ENCODE data around the gene ADSS1. TPM values are rescaled to one million over a fixed set of nuclear protein-coding genes. Genes with fewer than 3 reads are reported as not detected.

The ADSS1 gene
- total RNA-seq, 1 donor from 2014 or later = 5.5 TPM

DNA sequence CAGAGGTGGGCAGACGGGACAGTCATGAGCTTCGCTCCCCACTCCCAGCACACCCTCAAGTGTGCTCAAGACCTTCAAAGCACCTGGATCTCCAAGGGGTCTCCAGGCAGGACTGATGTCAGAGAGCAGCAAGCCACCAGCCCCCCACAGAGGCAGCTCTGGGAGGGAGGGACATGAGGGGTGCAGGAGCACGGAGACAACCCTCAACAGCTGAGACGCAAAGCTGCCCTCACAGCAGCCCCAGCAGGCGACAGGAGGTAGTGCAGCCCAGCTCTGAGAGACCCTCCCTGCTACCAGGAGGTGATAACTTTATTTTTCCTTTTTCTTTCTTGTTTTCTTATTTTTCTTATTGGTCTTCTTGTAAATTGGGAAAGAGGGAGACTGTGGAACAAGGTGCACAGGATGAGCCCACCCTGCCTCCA, 46.8 kb downstream of the ADSS1 start:
- intact Hi-C loops (cut with DNase I) = no loop called here
- DNase-seq (no peak), ATAC-seq (no peak)
- peaks cover 12% of the 10 kb centered on the region for H3K4me1 ChIP-seq
- no peaks in the 10 kb centered on the region for H3K9me3 ChIP-seq
- H3K4me3 ChIP-seq = no peak overlapping the region
- no peak overlapping the region for H3K27ac ChIP-seq
- peak; percentile 51 for TF ChIP-seq CTCF (IDR thresholded peaks at IDR 0.05)
- peaks cover 52% of the 10 kb centered on the region for H3K36me3 ChIP-seq
- no peaks in the 10 kb centered on the region for H3K27me3 ChIP-seq

DNA sequence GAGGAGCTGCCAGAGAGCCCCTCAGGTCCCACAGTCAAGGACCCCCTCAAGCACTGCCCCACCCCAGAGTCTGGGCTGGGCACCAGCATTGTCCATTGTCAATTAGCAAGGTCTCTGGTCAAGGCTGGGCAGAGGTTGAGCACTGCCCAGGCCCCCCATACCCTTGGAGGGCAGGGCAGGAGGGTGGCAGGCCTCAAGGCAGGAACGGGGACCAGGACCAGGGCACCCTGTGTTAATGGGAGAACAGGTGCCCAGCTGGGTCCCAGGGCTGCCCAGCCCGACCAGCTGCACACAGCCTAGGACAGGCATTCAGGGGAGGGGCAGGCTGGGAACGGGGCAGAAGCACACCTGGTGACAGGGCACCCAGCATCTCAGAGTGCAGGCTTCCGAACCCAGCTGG, 47.3 kb downstream of the ADSS1 start:
- no peaks in the 10 kb centered on the region for H3K27me3 ChIP-seq
- H3K27ac ChIP-seq = no peak overlapping the region
- peaks cover 53% of the 10 kb centered on the region for H3K36me3 ChIP-seq
- peaks cover 12% of the 10 kb centered on the region for H3K4me1 ChIP-seq
- no peak for TF ChIP-seq CTCF (IDR thresholded peaks at IDR 0.05)
- ATAC-seq = no peak
- intact Hi-C loops (cut with DNase I) = no loop called here
- H3K4me3 ChIP-seq = no peak overlapping the region
- no peaks in the 10 kb centered on the region for H3K9me3 ChIP-seq
- DNase-seq = no peak

DNA sequence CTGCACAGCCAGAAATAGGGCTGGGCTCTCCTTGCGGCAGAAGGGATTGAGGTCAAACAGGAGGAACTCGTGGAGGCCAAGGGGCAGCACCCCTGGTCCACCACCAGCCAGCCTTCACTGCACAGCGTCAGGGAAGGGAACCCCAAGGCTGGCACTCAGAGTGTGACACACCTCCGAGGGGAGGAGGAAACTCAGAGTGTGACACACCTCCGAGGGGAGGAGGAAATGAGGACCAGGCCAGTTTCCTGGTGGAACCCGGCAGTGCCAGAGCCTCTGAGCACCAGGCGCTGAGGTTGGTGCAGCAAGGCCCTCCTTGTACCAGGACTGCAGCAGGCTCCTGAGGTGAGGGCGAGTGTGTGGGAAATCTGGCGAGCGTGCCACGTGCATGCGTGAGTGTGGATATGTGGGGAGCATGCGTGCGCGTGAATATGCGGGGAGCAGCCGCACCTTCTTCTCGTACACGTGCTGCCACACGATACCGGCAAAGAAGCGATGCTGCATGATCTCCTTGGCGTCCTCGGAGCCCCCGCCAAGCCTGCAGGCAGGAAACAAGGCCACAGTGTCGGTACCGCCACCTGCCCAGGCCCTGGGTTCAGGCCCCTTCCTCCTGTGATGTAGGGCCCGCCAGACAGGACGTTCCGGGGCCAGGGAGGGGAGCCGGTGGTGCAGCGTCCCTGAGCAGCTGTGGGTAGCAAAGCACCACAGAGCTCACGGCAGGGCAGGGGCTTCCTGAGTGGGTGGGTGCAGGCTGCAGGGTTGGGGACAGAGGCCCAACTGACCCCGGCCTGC, 48.1 kb downstream of the ADSS1 start:
- Histone ChIP-seq H3K4me1 (peaks cover 12% of the 10 kb centered on the region), H3K36me3 (peaks cover 56% of the 10 kb centered on the region), H3K27me3 (no peaks in the 10 kb centered on the region), H3K27ac (no peak overlapping the region), H3K9me3 (no peaks in the 10 kb centered on the region), H3K4me3 (no peak overlapping the region)
- DNase-seq (no peak), ATAC-seq (no peak)
- intact Hi-C loops (cut with DNase I) = no loop called here
- TF ChIP-seq CTCF (IDR thresholded peaks at IDR 0.05) = no peak

DNA sequence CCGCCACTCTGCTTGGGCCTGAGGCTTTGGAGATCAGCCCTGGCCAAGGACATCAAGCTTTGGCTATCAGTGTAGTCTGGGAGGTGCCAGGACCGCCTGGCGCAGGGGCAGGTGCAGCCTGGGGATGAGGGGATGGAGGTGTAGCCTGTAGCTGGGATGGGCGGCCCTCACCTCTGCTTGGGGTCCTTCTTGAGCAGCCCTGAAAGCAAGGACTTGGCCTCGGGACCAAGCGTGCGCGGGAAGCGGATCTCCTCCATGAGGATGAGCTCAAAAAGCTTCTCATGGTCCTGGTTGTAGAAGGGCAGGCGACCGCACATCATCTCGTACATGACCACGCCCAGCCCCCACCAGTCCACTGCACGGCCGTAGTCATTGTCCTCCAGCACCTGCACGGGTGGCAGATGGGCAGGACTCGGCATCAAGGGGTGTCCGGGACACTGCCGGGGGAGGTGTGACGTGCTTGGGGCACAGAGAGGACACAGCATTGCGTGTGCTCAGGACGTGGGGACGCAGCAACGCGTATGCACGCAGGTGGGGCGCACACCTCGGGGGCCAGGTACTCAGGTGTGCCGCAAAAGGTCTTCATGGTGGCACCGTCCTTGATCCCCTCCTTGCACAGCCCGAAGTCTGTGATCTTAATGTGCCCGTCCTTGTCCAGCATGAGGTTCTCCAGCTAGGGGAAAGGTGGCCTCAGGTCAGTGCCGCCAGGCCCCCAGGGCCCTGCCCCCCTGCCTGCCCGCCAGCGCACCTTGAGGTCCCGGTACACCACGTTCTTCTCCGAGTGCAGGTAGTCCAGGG, 48.9 kb downstream of the ADSS1 start:
- H3K4me3 ChIP-seq = no peak overlapping the region
- peaks cover 12% of the 10 kb centered on the region for H3K4me1 ChIP-seq
- DNase-seq = no peak
- peaks cover 56% of the 10 kb centered on the region for H3K36me3 ChIP-seq
- H3K9me3 ChIP-seq = no peaks in the 10 kb centered on the region
- intact Hi-C loops (cut with DNase I) = no loop called here
- H3K27me3 ChIP-seq = no peaks in the 10 kb centered on the region
- no peak for ATAC-seq
- no peak for TF ChIP-seq CTCF (IDR thresholded peaks at IDR 0.05)
- no peak overlapping the region for H3K27ac ChIP-seq

DNA sequence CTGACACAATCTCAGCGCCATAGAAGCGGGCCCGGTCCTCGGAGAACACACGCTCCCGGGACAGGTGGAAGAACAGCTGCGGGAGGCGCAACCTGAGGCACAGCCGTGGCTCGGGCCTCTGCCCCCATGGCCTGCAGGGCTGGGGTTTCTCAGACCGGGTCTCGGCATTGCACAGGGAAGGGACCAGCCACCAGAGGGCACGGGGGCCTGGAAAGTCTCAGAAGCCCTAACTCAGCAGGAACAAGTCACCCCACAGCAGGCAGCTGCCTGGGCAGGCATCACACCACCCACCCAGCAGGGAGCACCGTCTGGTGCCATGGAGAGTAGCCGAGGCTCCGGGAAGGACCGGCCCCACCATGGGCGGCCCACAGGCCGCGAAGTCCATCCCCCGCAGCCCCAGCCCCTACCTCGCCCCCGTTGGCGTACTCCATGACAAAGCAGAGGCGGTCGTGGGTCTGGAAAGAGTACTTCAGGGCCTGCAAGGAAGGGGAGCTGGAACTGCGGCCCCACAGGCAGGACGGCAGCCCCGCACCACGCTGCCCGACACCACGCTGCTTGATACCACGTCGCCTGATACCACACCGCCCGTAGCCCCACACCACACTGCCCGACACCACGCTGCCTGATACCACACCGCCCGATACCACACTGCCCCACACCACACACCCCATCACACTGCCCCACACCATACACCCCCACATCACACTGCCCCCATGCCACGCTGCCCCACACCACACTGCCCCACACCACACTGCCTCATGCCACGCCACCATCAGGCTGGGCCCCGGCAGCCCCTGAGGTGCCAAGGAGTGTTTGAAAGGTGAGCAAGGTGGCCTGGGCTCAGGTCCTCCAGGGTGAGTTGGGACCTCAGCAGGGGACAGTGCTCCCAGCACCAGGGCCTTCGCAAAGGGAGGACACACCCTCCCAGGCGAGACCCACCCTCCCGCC, 49.8 kb downstream of the ADSS1 start:
- H3K4me3 ChIP-seq = no peak overlapping the region
- intact Hi-C loops (cut with DNase I) = no loop called here
- no peak for TF ChIP-seq CTCF (IDR thresholded peaks at IDR 0.05)
- no peaks in the 10 kb centered on the region for H3K9me3 ChIP-seq
- no peak for ATAC-seq
- no peaks in the 10 kb centered on the region for H3K27me3 ChIP-seq
- H3K27ac ChIP-seq = no peak overlapping the region
- H3K4me1 ChIP-seq = peaks cover 3% of the 10 kb centered on the region
- peaks cover 56% of the 10 kb centered on the region for H3K36me3 ChIP-seq
- DNase-seq = no peak

All from upper lobe of right lung (tissue), 1 donor.